GM18951 (cell line): ENCODE measurements around the gene PKD1.

ENCODE experiments used
- POLR2A ChIP-seq: IDR thresholded peaks from 4 replicates; pipeline ENCODE4 v1.6.1; 2011; ENCODE audit warnings: mild to moderate bottlenecking; ENCODE audit not compliant: insufficient read length, insufficient read depth; ENCODE audit errors: extremely low read depth
- in situ Hi-C: fragments of 300-500 bp; cut with MboI; formaldehyde crosslinking; loops from one replicate; pipeline ENCODE4 v1.12.0; 2022; ENCODE audit warnings: low sequenced_read_pairs, mixed read lengths, inconsistent platforms; ENCODE audit not compliant: unreplicated experiment

PKD1 gene

GRCh38 chr16:2174396-2175131 is 38.9 kb upstream of the PKD1 start:
- in situ Hi-C loops, result no loop called here
- TF ChIP-seq POLR2A, result no peak

- TF ChIP-seq POLR2A, result no peak
- in situ Hi-C loops, result no loop called here
These were observed 38.2 kb upstream of the PKD1 start for GRCh38 chr16:2173916-2174315.

- no peak for TF ChIP-seq POLR2A
- in situ Hi-C loops, result no loop called here
These were observed 37.7 kb upstream of the PKD1 start for GRCh38 chr16:2173366-2173765.

- TF ChIP-seq POLR2A, result no peak
These were observed 37.1 kb upstream of the PKD1 start for GRCh38 chr16:2172688-2173335.

GRCh38 chr16:2171601-2172178 is 36.0 kb upstream of the PKD1 start:
- TF ChIP-seq POLR2A, result no peak
- in situ Hi-C loops, result no loop called here

More at GRCh38 chr16:2172688-2173335, 37.1 kb upstream of the PKD1 start:
- in situ Hi-C loops, result no loop called here

GRCh38 chr16:2170587-2171435 is 35.1 kb upstream of the PKD1 start:
- in situ Hi-C loops, result no loop called here
- TF ChIP-seq POLR2A, result no peak

GRCh38 chr16:2170080-2170479 is 34.4 kb upstream of the PKD1 start:
- no peak for TF ChIP-seq POLR2A
- in situ Hi-C loops, result no loop called here

- in situ Hi-C loops, result no loop called here
- TF ChIP-seq POLR2A, result no peak
These were observed 31.5 kb upstream of the PKD1 start for GRCh38 chr16:2167068-2167638.

- in situ Hi-C loops, result no loop called here
These were observed 30.8 kb upstream of the PKD1 start for GRCh38 chr16:2166263-2167067.

GRCh38 chr16:2165861-2166260 is 30.2 kb upstream of the PKD1 start:
- in situ Hi-C loops, result no loop called here
- TF ChIP-seq POLR2A, result no peak

More at GRCh38 chr16:2166263-2167067, 30.8 kb upstream of the PKD1 start:
- TF ChIP-seq POLR2A, result no peak

GRCh38 chr16:2163211-2163881 is 27.6 kb upstream of the PKD1 start:
- in situ Hi-C loops, result no loop called here
- TF ChIP-seq POLR2A, result no peak

- no peak for TF ChIP-seq POLR2A
- in situ Hi-C loops, result no loop called here
These were observed 27.0 kb upstream of the PKD1 start for GRCh38 chr16:2162676-2163118.

- TF ChIP-seq POLR2A, result no peak
- in situ Hi-C loops, result no loop called here
These were observed 26.2 kb upstream of the PKD1 start for GRCh38 chr16:2161911-2162310.
